NCI-H2107 treated with DMSO at 0.1 percent for 48 hours (cell line): Measurements from ENCODE around the gene SLPI.

Source experiments
- DNase-seq: peaks from one replicate; lab custom pipeline; 2025; ENCODE audit not compliant: unreplicated experiment; lab: John Stamatoyannopoulos, UW

The SLPI gene

GRCh38 chr20:45254383-45255262 is at the start of gene SLPI:
TSS of gene SLPI (minus strand) at chr20:45254564. CDS start at chr20:45254543, 21 bp downstream.
- no peak for DNase-seq

- no peak for DNase-seq
These were observed 49.5 kb upstream of the SLPI start for GRCh38 chr20:45303586-45304463.

GRCh38 chr20:45301824-45302271 is 47.5 kb upstream of the SLPI start:
- no peak for DNase-seq

- DNase-seq, result no peak
These were observed 46.6 kb upstream of the SLPI start for GRCh38 chr20:45300961-45301360.

- DNase-seq, result no peak
These were observed 45.4 kb upstream of the SLPI start for GRCh38 chr20:45299786-45300185.

- DNase-seq, result no peak
These were observed 43.6 kb upstream of the SLPI start for GRCh38 chr20:45297786-45298497.

GRCh38 chr20:45294659-45295058 is 40.3 kb upstream of the SLPI start:
- no peak for DNase-seq

- DNase-seq, result no peak
These were observed 39.6 kb upstream of the SLPI start for GRCh38 chr20:45294003-45294368.

GRCh38 chr20:45293041-45294002 is 39.0 kb upstream of the SLPI start:
- no peak for DNase-seq

GRCh38 chr20:45292343-45292742 is 38.0 kb upstream of the SLPI start:
- DNase-seq, result no peak

- no peak for DNase-seq
These were observed 37.2 kb upstream of the SLPI start for GRCh38 chr20:45291526-45291925.

- DNase-seq, result peak; percentile 37
These were observed 36.5 kb upstream of the SLPI start for GRCh38 chr20:45290677-45291355.

GRCh38 chr20:45289942-45290676 is 35.7 kb upstream of the SLPI start:
- DNase-seq, result no peak

GRCh38 chr20:45288860-45289259 is 34.5 kb upstream of the SLPI start:
- no peak for DNase-seq

GRCh38 chr20:45288376-45288775 is 34.0 kb upstream of the SLPI start:
- DNase-seq, result no peak

- DNase-seq, result no peak
These were observed 29.2 kb upstream of the SLPI start for GRCh38 chr20:45283551-45284057.

- DNase-seq, result no peak
These were observed 28.6 kb upstream of the SLPI start for GRCh38 chr20:45282700-45283550.

- DNase-seq, result no peak
These were observed 25.6 kb upstream of the SLPI start for GRCh38 chr20:45279992-45280391.
